ENCODE data around the gene SPACA4.
A peak's percentile ranks its signal among the peaks of the same experiment; 100 is the strongest.

The SPACA4 gene

DNA sequence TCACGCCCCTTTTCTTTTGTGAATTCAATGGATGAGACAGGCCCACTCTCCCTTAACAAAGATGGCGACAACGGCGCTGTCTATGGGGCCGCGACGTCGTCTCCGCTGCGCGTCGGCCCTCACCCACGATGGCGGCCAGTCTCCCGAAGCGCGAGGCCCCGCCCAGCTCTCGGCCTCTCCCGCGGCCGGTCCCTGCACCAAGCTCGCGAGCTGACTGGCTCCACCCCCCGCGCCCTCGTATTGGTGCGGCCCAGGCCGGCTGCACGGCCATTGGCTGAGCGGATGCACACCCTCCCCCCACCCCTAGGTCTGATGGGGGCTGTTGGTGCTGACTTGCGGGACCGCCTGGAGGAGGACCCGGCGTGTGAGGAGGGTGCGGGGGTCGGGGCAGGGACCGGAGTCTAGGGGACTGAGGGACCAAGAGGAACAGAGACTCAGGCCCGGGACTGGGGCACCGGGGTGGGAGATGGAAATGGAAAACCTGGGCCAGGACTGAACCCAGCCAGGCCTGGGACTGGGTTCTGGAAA lies 17.6 kb downstream of the SPACA4 start:
- peak overlapping the region; percentile 99 for H3K27ac Mint-ChIP-seq
- H3K9me3 Mint-ChIP-seq = no peaks in the 10 kb centered on the region
- no peak for TF ChIP-seq CTCF (IDR thresholded peaks at IDR 0.05)
- peaks cover 63% of the 10 kb centered on the region for H3K4me1 Mint-ChIP-seq
- no peaks in the 10 kb centered on the region for H3K27me3 Mint-ChIP-seq (ENCODE audit: low read depth, poor library complexity)
- peaks cover 5% of the 10 kb centered on the region for H3K36me3 Mint-ChIP-seq (ENCODE audit: low read depth)
- peak; percentile 99 for DNase-seq
- H3K4me3 Mint-ChIP-seq = peak overlapping the region; percentile 87

GRCh38 chr19:48624791-48625723 lies 18.5 kb downstream of the SPACA4 start:
- no peak for TF ChIP-seq CTCF (IDR thresholded peaks at IDR 0.05)
- Mint-ChIP-seq H3K27me3 (ENCODE audit: low read depth, poor library complexity) (no peaks in the 10 kb centered on the region), H3K9me3 (no peaks in the 10 kb centered on the region), H3K36me3 (ENCODE audit: low read depth) (peaks cover 5% of the 10 kb centered on the region), H3K27ac (peak overlapping the region; percentile 33), H3K4me1 (peaks cover 62% of the 10 kb centered on the region), H3K4me3 (peak overlapping the region; percentile 87)
- DNase-seq = no peak

DNA sequence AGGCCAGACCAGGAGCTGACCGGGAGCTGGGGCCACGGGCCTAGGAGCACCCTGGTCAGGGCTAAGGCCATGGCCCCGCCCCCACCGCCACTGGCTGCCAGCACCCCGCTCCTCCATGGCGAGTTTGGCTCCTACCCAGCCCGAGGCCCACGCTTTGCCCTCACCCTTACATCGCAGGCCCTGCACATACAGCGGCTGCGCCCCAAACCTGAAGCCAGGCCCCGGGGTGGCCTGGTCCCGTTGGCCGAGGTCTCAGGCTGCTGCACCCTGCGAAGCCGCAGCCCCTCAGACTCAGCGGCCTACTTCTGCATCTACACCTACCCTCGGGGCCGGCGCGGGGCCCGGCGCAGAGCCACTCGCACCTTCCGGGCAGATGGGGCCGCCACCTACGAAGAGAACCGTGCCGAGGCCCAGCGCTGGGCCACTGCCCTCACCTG lies 19.4 kb downstream of the SPACA4 start:
- Mint-ChIP-seq H3K36me3 (ENCODE audit: low read depth) (peaks cover 5% of the 10 kb centered on the region), H3K27me3 (ENCODE audit: low read depth, poor library complexity) (no peaks in the 10 kb centered on the region), H3K27ac (no peak overlapping the region), H3K9me3 (no peaks in the 10 kb centered on the region), H3K4me3 (peak overlapping the region; percentile 87), H3K4me1 (peaks cover 67% of the 10 kb centered on the region)
- TF ChIP-seq CTCF (IDR thresholded peaks at IDR 0.05) = no peak
- no peak for DNase-seq

DNA sequence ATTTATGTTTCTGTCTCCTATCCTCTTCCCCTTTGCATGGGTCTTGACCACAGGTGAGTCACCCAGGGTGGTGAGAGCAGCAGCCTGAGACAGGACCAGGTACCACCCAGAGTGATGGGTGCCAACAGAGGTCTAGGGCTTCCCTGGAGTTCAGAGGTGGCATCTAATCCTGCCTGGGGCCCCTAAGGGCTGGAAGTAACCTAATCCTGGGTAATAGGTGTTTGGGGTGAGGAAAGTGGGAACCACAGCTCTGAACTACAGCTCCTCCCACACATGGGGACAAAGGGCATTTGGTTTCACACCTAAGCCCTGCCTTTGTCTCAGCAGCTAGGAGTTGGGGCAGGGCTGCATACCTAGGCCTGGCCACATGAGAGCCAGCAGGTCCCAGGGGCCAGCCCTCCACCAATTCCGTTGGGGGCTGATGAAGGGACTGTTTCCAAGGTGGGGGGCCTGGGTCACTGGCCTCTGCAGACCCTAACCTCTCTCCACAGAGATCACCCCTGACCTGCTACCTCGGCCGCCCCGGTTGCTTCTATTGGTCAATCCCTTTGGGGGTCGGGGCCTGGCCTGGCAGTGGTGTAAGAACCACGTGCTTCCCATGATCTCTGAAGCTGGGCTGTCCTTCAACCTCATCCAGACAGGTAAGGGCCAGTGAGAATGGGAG lies 20.8 kb downstream of the SPACA4 start:
- H3K36me3 Mint-ChIP-seq (ENCODE audit: low read depth) = no peaks in the 10 kb centered on the region
- no peak overlapping the region for H3K27ac Mint-ChIP-seq
- peak overlapping the region; percentile 36 for H3K4me3 Mint-ChIP-seq
- DNase-seq = no peak
- H3K9me3 Mint-ChIP-seq = no peaks in the 10 kb centered on the region
- no peaks in the 10 kb centered on the region for H3K27me3 Mint-ChIP-seq (ENCODE audit: low read depth, poor library complexity)
- no peak for TF ChIP-seq CTCF (IDR thresholded peaks at IDR 0.05)
- peaks cover 72% of the 10 kb centered on the region for H3K4me1 Mint-ChIP-seq

GRCh38 chr19:48627865-48628314 lies 21.3 kb downstream of the SPACA4 start:
- H3K27me3 Mint-ChIP-seq (ENCODE audit: low read depth, poor library complexity) = no peaks in the 10 kb centered on the region
- no peak for DNase-seq
- peaks cover 73% of the 10 kb centered on the region for H3K4me1 Mint-ChIP-seq
- no peaks in the 10 kb centered on the region for H3K9me3 Mint-ChIP-seq
- H3K27ac Mint-ChIP-seq = no peak overlapping the region
- no peak overlapping the region for H3K4me3 Mint-ChIP-seq
- no peak for TF ChIP-seq CTCF (IDR thresholded peaks at IDR 0.05)
- no peaks in the 10 kb centered on the region for H3K36me3 Mint-ChIP-seq (ENCODE audit: low read depth)
